Measurements from ENCODE around the gene BEAN1.

The BEAN1 gene

DNA sequence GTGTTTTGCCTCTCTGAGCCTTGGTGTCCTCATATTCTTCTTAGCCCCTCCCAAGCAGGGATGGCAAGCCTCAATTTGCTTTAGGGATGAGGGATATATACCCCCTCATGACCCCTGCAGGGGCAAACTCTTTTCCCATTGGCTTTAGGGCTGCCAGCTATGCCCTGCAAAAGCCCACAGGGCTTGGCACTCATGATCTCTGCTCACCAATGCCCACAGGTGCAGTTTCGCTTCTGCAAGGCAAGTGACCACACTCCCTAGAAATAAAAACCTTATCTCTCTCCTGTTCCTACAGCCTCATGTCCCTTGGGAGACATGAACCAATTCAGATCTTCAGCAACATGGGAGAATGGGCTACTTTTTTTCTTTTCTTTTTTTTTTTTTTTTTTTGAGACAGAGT is 8.8 kb downstream of the BEAN1 start:
- H3K4me3 ChIP-seq (ENCODE audit: low read length) = no peak overlapping the region
- TF ChIP-seq CTCF (conservative IDR thresholded peaks at IDR 0.05; ENCODE audit: low read length) = no peak
- no peak for DNase-seq (ENCODE audit: low read depth)

GRCh38 chr16:66437391-66437945 is 10.4 kb downstream of the BEAN1 start:
- no peak for TF ChIP-seq CTCF (conservative IDR thresholded peaks at IDR 0.05; ENCODE audit: low read length)
- DNase-seq (ENCODE audit: low read depth) = no peak
- no peak overlapping the region for H3K4me3 ChIP-seq (ENCODE audit: low read length)

GRCh38 chr16:66438536-66438935 is 11.4 kb downstream of the BEAN1 start:
- H3K4me3 ChIP-seq (ENCODE audit: low read length) = no peak overlapping the region
- no peak for DNase-seq (ENCODE audit: low read depth)
- TF ChIP-seq CTCF (conservative IDR thresholded peaks at IDR 0.05; ENCODE audit: low read length) = no peak

GRCh38 chr16:66439051-66439730 is 12.1 kb downstream of the BEAN1 start:
- no peak for DNase-seq (ENCODE audit: low read depth)
- TF ChIP-seq CTCF (conservative IDR thresholded peaks at IDR 0.05; ENCODE audit: low read length) = no peak
- no peak overlapping the region for H3K4me3 ChIP-seq (ENCODE audit: low read length)

DNA sequence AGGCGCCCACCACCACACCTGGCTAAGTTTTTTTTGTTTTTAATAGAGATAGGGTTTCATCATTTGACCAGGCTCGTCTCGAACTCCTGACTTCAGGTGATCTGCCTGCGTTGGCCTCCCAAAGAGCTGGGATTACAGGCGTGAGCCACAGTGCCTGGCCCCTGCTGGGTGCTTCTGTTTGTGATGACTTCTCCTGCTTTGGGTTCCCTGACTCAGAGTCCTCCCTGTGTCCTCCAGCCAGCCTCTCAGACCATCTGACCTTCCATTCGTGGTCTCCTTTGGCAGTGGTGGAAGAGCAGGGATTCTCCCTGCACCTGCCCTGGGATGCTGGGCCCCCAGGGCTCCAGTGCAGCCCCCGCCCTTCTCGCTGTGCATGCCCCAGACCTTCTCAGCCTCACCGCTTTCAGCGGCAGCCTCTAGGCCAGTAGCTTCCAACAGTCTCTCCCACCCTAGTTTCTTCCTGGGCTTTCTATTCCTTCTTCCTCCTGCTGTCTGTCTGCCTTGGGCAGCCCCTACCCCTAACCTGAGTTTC is 13.2 kb downstream of the BEAN1 start:
- TF ChIP-seq CTCF (conservative IDR thresholded peaks at IDR 0.05; ENCODE audit: low read length) = no peak
- no peak for DNase-seq (ENCODE audit: low read depth)
- H3K4me3 ChIP-seq (ENCODE audit: low read length) = no peak overlapping the region

GRCh38 chr16:66440970-66441369 is 13.9 kb downstream of the BEAN1 start:
- no peak for TF ChIP-seq CTCF (conservative IDR thresholded peaks at IDR 0.05; ENCODE audit: low read length)
- no peak for DNase-seq (ENCODE audit: low read depth)

More at GRCh38 chr16:66440970-66441369, 13.9 kb downstream of the BEAN1 start:
- no peak overlapping the region for H3K4me3 ChIP-seq (ENCODE audit: low read length)
